Activated T-helper 1 cell treated with anti-CD3 and anti-CD28 coated beads, Interleukin-12 subunit alpha, Interleukin-12 subunit beta, Interleukin-2, Interleukin-4 antibody, amounts not matched to agents 30 ng/mL and 10 ng/mL and 1 ng/mL, durations not matched to agents 14 hours and 24 hours and 36 hours (primary cell): ENCODE data around the gene KRT86. TPM values are rescaled to one million over a fixed set of nuclear protein-coding genes. Genes with fewer than 3 reads are reported as not detected.
"Not testable (repeated sequence)": the region's sequence is repeated elsewhere in the genome, so short reads cannot be mapped to it uniquely, and the experiment has no call there.

Experiments
- DNase-seq: peaks from one replicate; pipeline ENCODE4 v3.0.0; 2021; ENCODE audit warnings: low spot score
- H3K27ac Mint-ChIP-seq: one replicate; pipeline ENCODE4 v1.8.0; 2021; ENCODE audit warnings: mild to moderate bottlenecking, mixed read lengths
- H3K27me3 Mint-ChIP-seq: one replicate; pipeline ENCODE4 v1.8.0; 2022; ENCODE audit warnings: mild to moderate bottlenecking, moderate library complexity, mixed read lengths; ENCODE audit not compliant: insufficient read depth
- H3K36me3 Mint-ChIP-seq: one replicate; pipeline ENCODE4 v1.8.0; 2021; ENCODE audit warnings: low read depth, mixed read lengths
- H3K4me1 Mint-ChIP-seq: one replicate; pipeline ENCODE4 v1.8.0; 2021; ENCODE audit warnings: low read depth, mixed read lengths
- H3K4me3 Mint-ChIP-seq: one replicate; pipeline ENCODE4 v1.8.0; 2021; ENCODE audit warnings: mild to moderate bottlenecking, moderate library complexity, mixed read lengths
- H3K9me3 Mint-ChIP-seq: one replicate; pipeline ENCODE4 v1.8.0; 2021; ENCODE audit warnings: mixed read lengths
- intact Hi-C: fragments of 100-400 bp; cut with micrococcal nuclease; formaldehyde crosslinking; loops from one replicate; pipeline ENCODE4 v1.15.1; 2024
- total RNA-seq: library from RNA; stranded (reverse); gene quantifications from 2 replicates; pipeline ENCODE4 v1.2.3, GENCODE V29; 2022

KRT86 gene
- total RNA-seq, 1 donor from 2014 or later, result 0.73 TPM

GRCh38 chr12:52286857-52287785 is 12.7 kb downstream of the KRT86 start:
- H3K36me3 Mint-ChIP-seq, result not testable (repeated sequence)

GRCh38 chr12:52287816-52288805 is 13.7 kb downstream of the KRT86 start:
- H3K4me1 Mint-ChIP-seq, H3K36me3 Mint-ChIP-seq, H3K9me3 Mint-ChIP-seq, DNase-seq, intact Hi-C loops, H3K27ac Mint-ChIP-seq, H3K4me3 Mint-ChIP-seq: not testable (repeated sequence)
- H3K27me3 Mint-ChIP-seq, result peaks cover 17% of the 10 kb centered on the region

More at GRCh38 chr12:52286857-52287785, 12.7 kb downstream of the KRT86 start:
- intact Hi-C loops, H3K9me3 Mint-ChIP-seq, H3K4me3 Mint-ChIP-seq, DNase-seq, H3K4me1 Mint-ChIP-seq, H3K27ac Mint-ChIP-seq: not testable (repeated sequence)
- H3K27me3 Mint-ChIP-seq, result peaks cover 12% of the 10 kb centered on the region

GRCh38 chr12:52290483-52291134 is 16.2 kb downstream of the KRT86 start:
- intact Hi-C loops, H3K36me3 Mint-ChIP-seq, H3K4me3 Mint-ChIP-seq, H3K9me3 Mint-ChIP-seq, DNase-seq, H3K27ac Mint-ChIP-seq, H3K4me1 Mint-ChIP-seq: not testable (repeated sequence)
- H3K27me3 Mint-ChIP-seq, result peaks cover 29% of the 10 kb centered on the region

- no peak within 1 kb of the TSS for H3K27ac Mint-ChIP-seq
Observed at GRCh38 chr12:52291267-52291935, 17.0 kb downstream of the KRT86 start, which contains the start of gene KRT81. Gene KRT81 (minus strand): TSS chr12:52291534. CDS start chr12:52291465, 69 bp downstream.

GRCh38 chr12:52293926-52294325 is 19.5 kb downstream of the KRT86 start:
- intact Hi-C loops, result no loop called here
- Mint-ChIP-seq H3K36me3 (no peaks in the 10 kb centered on the region), H3K27me3 (peaks cover 39% of the 10 kb centered on the region), H3K27ac (no peak overlapping the region), H3K9me3 (no peaks in the 10 kb centered on the region), H3K4me3 (no peak overlapping the region), H3K4me1 (no peaks in the 10 kb centered on the region)
- DNase-seq, result no peak

More at GRCh38 chr12:52291267-52291935, 17.0 kb downstream of the KRT86 start, which contains the start of gene KRT81:
- H3K36me3 Mint-ChIP-seq, result no peaks in the 10 kb centered on the region
- H3K4me1 Mint-ChIP-seq, result peaks cover 9% of the 10 kb centered on the region
- no peak within 1 kb of the TSS for H3K4me3 Mint-ChIP-seq
- DNase-seq, result no peak
- no peaks in the 10 kb centered on the region for H3K9me3 Mint-ChIP-seq
- H3K27me3 Mint-ChIP-seq, result peaks cover 29% of the 10 kb centered on the region
- intact Hi-C loops, result no loop called here

- DNase-seq, result no peak
- Mint-ChIP-seq H3K27me3 (peaks cover 45% of the 10 kb centered on the region), H3K9me3 (no peaks in the 10 kb centered on the region), H3K4me3 (no peak overlapping the region), H3K4me1 (no peaks in the 10 kb centered on the region), H3K36me3 (no peaks in the 10 kb centered on the region), H3K27ac (no peak overlapping the region)
- intact Hi-C loops, result no loop called here
Observed at GRCh38 chr12:52294803-52295202, 20.4 kb downstream of the KRT86 start.

GRCh38 chr12:52295663-52296062 is 21.2 kb downstream of the KRT86 start:
- Mint-ChIP-seq H3K4me1 (no peaks in the 10 kb centered on the region), H3K27me3 (peaks cover 50% of the 10 kb centered on the region), H3K4me3 (no peak overlapping the region), H3K36me3 (no peaks in the 10 kb centered on the region), H3K27ac (no peak overlapping the region), H3K9me3 (no peaks in the 10 kb centered on the region)
- no peak for DNase-seq
- intact Hi-C loops, result no loop called here

GRCh38 chr12:52296572-52297215 is 22.2 kb downstream of the KRT86 start:
- intact Hi-C loops, result no loop called here
- Mint-ChIP-seq H3K4me1 (no peaks in the 10 kb centered on the region), H3K27me3 (peaks cover 46% of the 10 kb centered on the region), H3K9me3 (no peaks in the 10 kb centered on the region), H3K27ac (no peak overlapping the region), H3K36me3 (no peaks in the 10 kb centered on the region), H3K4me3 (no peak overlapping the region)
- DNase-seq, result no peak

GRCh38 chr12:52298677-52299190 is 24.3 kb downstream of the KRT86 start:
- Mint-ChIP-seq H3K9me3 (no peaks in the 10 kb centered on the region), H3K4me1 (no peaks in the 10 kb centered on the region), H3K4me3 (no peak overlapping the region), H3K36me3 (no peaks in the 10 kb centered on the region), H3K27ac (no peak overlapping the region), H3K27me3 (peaks cover 33% of the 10 kb centered on the region)
- no peak for DNase-seq
- intact Hi-C loops, result no loop called here

- intact Hi-C loops, result no loop called here
- H3K4me1 Mint-ChIP-seq, result peaks cover 12% of the 10 kb centered on the region
- H3K36me3 Mint-ChIP-seq, result peaks cover 2% of the 10 kb centered on the region
- no peaks in the 10 kb centered on the region for H3K9me3 Mint-ChIP-seq
- no peak for DNase-seq
- no peak overlapping the region for H3K27ac Mint-ChIP-seq
- H3K4me3 Mint-ChIP-seq, result no peak overlapping the region
- H3K27me3 Mint-ChIP-seq, result peaks cover 36% of the 10 kb centered on the region
Observed at GRCh38 chr12:52300796-52301691, 26.6 kb downstream of the KRT86 start.

- DNase-seq, H3K36me3 Mint-ChIP-seq, intact Hi-C loops, H3K27ac Mint-ChIP-seq, H3K4me3 Mint-ChIP-seq, H3K9me3 Mint-ChIP-seq: not testable (repeated sequence)
- Mint-ChIP-seq H3K4me1 (peaks cover 12% of the 10 kb centered on the region), H3K27me3 (peaks cover 38% of the 10 kb centered on the region)
Observed at GRCh38 chr12:52301721-52302120, 27.3 kb downstream of the KRT86 start.
